ENCODE data around the gene SLC9A9.

GRCh38 chr3:143362115-143362991, 485.9 kb downstream of the SLC9A9 start:
- no peak for TF ChIP-seq CTCF (IDR thresholded peaks at IDR 0.05 in 2 of 3, conservative IDR thresholded peaks at IDR 0.05 in 1 of 3; ENCODE audit: insufficient read depth in 2 of 3, low read depth in 1 of 3, low read length in 3 of 3)
- TF ChIP-seq TEAD2 (tag; IDR thresholded peaks at IDR 0.05): no peak
- no peak for TF ChIP-seq EP300 (IDR thresholded peaks at IDR 0.05; ENCODE audit: low read length)
- TF ChIP-seq TAF7 (tag; IDR thresholded peaks at IDR 0.05): no peak
- no peak for TF ChIP-seq CBFB (CRISPR knock-in tag; IDR thresholded peaks at IDR 0.05)
- no peak for TF ChIP-seq NFXL1 (CRISPR knock-in tag; IDR thresholded peaks at IDR 0.05)
- no peak for TF ChIP-seq JUNB (CRISPR knock-in tag; conservative IDR thresholded peaks at IDR 0.05)
- TF ChIP-seq USF2 (CRISPR knock-in tag; IDR thresholded peaks at IDR 0.05): no peak
- no peak for TF ChIP-seq LARP7 (IDR thresholded peaks at IDR 0.05)
- no peak for TF ChIP-seq ZC3H4 (CRISPR knock-in tag; IDR thresholded peaks at IDR 0.05; ENCODE audit: borderline replicate concordance)
- TF ChIP-seq IRF1 (CRISPR knock-in tag; IDR thresholded peaks at IDR 0.05; ENCODE audit: borderline replicate concordance): no peak
- TF ChIP-seq ZNF24 (IDR thresholded peaks at IDR 0.05): no peak
- TF ChIP-seq ZNF140 (CRISPR knock-in tag; IDR thresholded peaks at IDR 0.05): no peak
- TF ChIP-seq POLR2AphosphoS5 (IDR thresholded peaks at IDR 0.05; ENCODE audit: control insufficient read depth, insufficient read depth, low read depth, low read length): no peak
